AG04449 (cell line): ENCODE measurements around the gene ALDH9A1.
"Not testable (repeated sequence)": the region's sequence is repeated elsewhere in the genome, so short reads cannot be mapped to it uniquely, and the experiment has no call there.

Experiments used
- CTCF ChIA-PET: fragments of 350-600 bp; formaldehyde crosslinking; extraction: SDS; loops from one replicate; lab custom pipeline; 2021; ENCODE audit warnings: antibody characterized with exemption; lab: Yijun Ruan, JAX
- POLR2A ChIA-PET: fragments of 400-600, 350-600 bp; formaldehyde crosslinking; extraction: SDS; loops from one replicate; lab custom pipeline; 2020; ENCODE audit warnings: antibody characterized with exemption, inconsistent platforms; lab: Yijun Ruan, JAX
- DNase-seq: peaks from one replicate; pipeline ENCODE4 v3.0.0-alpha.2; 2010; ENCODE audit warnings: low read depth, low spot score
- H3K4me3 ChIP-seq: 2 replicates; pipeline ENCODE4 v1.5.1; 2011; ENCODE audit warnings: low read depth, mild to moderate bottlenecking, control low read depth, low read length
- CTCF ChIP-seq: IDR thresholded peaks from one replicate; pipeline ENCODE4 v1.5.1; 2011; ENCODE audit warnings: mild to moderate bottlenecking, moderate library complexity, low read length, control low read depth, inconsistent platforms; ENCODE audit not compliant: insufficient read depth; ENCODE audit errors: missing control alignments

The ALDH9A1 gene

GRCh38 chr1:165683848-165684485 lies 14.4 kb downstream of the ALDH9A1 start:
- POLR2A ChIA-PET, result no interaction called here
- H3K4me3 ChIP-seq, result no peak overlapping the region
- no peak for DNase-seq
- CTCF ChIA-PET, result interaction anchor here (0.7 to 3.4 kb wide), 5 partner anchors 14 to 230 kb away, joined by 3 to 12 read pairs (median 3); partner anchors contain the start of gene ALDH9A1
- no peak for TF ChIP-seq CTCF

GRCh38 chr1:165680773-165681172 lies 17.6 kb downstream of the ALDH9A1 start:
- H3K4me3 ChIP-seq, DNase-seq, POLR2A ChIA-PET: not testable (repeated sequence)
- CTCF ChIA-PET, result interaction anchor here (1.0 kb wide), 1 partner anchor 87 kb away, joined by 3 read pairs; no protein-coding TSS in a partner anchor

- DNase-seq, result no peak
- ChIA-PET POLR2A (no interaction called here), CTCF (no interaction called here)
- H3K4me3 ChIP-seq, result no peak overlapping the region
- no peak for TF ChIP-seq CTCF
Measured at GRCh38 chr1:165680303-165680702, 18.1 kb downstream of the ALDH9A1 start.

- H3K4me3 ChIP-seq, result no peak overlapping the region
- ChIA-PET CTCF (no interaction called here), POLR2A (no interaction called here)
- no peak for TF ChIP-seq CTCF
- DNase-seq, result no peak
Measured at GRCh38 chr1:165679282-165680036, 18.9 kb downstream of the ALDH9A1 start.

GRCh38 chr1:165678509-165678908 lies 19.9 kb downstream of the ALDH9A1 start:
- no peak for TF ChIP-seq CTCF
- POLR2A ChIA-PET, result no interaction called here
- DNase-seq, result no peak
- H3K4me3 ChIP-seq, result no peak overlapping the region
- CTCF ChIA-PET, result no interaction called here

- ChIA-PET POLR2A (interaction anchor here (0.6 kb wide), 1 partner anchor 20 kb away, joined by 5 read pairs; no protein-coding TSS in a partner anchor), CTCF (interaction anchor here (0.7 kb wide), 1 partner anchor 16 kb away, joined by 3 read pairs; no protein-coding TSS in a partner anchor)
- DNase-seq, result no peak
Measured at GRCh38 chr1:165675794-165676193, 22.6 kb downstream of the ALDH9A1 start.

More at GRCh38 chr1:165675794-165676193, 22.6 kb downstream of the ALDH9A1 start:
- no peak overlapping the region for H3K4me3 ChIP-seq
- TF ChIP-seq CTCF, result no peak
